ENCODE measurements around the gene SDHA. TPM values are rescaled to one million over a fixed set of nuclear protein-coding genes. Genes with fewer than 3 reads are reported as not detected.

SDHA gene
- total and polyA plus RNA-seq, 2 of the 8 experiments (the other 6 are each of a cell fraction or from before 2014, with no cell fraction given) = 59.7 to 87.3 TPM

DNA sequence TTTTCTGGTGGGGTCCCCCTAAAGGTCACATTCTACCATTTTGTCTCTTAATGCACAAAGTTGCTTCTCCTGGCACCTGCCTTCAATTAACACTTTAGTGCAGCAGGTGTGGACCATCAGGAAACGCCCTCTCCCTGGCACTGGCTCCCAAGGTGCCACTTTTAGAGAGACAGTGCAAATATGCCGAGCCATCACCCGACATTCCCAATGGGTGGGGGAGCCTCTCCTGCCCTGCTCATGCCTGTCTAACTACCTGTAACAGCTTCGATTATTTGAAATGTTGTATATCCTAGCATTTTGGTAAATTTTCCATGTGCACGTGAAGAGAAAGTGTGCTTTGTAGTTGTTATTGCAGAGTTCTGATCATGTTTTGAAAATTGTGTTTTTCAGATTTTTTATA is 40.0 kb upstream of the SDHA start (continued):
- TF ChIP-seq, protein P1, sequence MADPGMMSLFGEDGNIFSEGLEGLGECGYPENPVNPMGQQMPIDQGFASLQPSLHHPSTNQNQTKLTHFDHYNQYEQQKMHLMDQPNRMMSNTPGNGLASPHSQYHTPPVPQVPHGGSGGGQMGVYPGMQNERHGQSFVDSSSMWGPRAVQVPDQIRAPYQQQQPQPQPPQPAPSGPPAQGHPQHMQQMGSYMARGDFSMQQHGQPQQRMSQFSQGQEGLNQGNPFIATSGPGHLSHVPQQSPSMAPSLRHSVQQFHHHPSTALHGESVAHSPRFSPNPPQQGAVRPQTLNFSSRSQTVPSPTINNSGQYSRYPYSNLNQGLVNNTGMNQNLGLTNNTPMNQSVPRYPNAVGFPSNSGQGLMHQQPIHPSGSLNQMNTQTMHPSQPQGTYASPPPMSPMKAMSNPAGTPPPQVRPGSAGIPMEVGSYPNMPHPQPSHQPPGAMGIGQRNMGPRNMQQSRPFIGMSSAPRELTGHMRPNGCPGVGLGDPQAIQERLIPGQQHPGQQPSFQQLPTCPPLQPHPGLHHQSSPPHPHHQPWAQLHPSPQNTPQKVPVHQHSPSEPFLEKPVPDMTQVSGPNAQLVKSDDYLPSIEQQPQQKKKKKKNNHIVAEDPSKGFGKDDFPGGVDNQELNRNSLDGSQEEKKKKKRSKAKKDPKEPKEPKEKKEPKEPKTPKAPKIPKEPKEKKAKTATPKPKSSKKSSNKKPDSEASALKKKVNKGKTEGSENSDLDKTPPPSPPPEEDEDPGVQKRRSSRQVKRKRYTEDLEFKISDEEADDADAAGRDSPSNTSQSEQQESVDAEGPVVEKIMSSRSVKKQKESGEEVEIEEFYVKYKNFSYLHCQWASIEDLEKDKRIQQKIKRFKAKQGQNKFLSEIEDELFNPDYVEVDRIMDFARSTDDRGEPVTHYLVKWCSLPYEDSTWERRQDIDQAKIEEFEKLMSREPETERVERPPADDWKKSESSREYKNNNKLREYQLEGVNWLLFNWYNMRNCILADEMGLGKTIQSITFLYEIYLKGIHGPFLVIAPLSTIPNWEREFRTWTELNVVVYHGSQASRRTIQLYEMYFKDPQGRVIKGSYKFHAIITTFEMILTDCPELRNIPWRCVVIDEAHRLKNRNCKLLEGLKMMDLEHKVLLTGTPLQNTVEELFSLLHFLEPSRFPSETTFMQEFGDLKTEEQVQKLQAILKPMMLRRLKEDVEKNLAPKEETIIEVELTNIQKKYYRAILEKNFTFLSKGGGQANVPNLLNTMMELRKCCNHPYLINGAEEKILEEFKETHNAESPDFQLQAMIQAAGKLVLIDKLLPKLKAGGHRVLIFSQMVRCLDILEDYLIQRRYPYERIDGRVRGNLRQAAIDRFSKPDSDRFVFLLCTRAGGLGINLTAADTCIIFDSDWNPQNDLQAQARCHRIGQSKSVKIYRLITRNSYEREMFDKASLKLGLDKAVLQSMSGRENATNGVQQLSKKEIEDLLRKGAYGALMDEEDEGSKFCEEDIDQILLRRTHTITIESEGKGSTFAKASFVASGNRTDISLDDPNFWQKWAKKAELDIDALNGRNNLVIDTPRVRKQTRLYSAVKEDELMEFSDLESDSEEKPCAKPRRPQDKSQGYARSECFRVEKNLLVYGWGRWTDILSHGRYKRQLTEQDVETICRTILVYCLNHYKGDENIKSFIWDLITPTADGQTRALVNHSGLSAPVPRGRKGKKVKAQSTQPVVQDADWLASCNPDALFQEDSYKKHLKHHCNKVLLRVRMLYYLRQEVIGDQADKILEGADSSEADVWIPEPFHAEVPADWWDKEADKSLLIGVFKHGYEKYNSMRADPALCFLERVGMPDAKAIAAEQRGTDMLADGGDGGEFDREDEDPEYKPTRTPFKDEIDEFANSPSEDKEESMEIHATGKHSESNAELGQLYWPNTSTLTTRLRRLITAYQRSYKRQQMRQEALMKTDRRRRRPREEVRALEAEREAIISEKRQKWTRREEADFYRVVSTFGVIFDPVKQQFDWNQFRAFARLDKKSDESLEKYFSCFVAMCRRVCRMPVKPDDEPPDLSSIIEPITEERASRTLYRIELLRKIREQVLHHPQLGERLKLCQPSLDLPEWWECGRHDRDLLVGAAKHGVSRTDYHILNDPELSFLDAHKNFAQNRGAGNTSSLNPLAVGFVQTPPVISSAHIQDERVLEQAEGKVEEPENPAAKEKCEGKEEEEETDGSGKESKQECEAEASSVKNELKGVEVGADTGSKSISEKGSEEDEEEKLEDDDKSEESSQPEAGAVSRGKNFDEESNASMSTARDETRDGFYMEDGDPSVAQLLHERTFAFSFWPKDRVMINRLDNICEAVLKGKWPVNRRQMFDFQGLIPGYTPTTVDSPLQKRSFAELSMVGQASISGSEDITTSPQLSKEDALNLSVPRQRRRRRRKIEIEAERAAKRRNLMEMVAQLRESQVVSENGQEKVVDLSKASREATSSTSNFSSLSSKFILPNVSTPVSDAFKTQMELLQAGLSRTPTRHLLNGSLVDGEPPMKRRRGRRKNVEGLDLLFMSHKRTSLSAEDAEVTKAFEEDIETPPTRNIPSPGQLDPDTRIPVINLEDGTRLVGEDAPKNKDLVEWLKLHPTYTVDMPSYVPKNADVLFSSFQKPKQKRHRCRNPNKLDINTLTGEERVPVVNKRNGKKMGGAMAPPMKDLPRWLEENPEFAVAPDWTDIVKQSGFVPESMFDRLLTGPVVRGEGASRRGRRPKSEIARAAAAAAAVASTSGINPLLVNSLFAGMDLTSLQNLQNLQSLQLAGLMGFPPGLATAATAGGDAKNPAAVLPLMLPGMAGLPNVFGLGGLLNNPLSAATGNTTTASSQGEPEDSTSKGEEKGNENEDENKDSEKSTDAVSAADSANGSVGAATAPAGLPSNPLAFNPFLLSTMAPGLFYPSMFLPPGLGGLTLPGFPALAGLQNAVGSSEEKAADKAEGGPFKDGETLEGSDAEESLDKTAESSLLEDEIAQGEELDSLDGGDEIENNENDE (IDR thresholded peaks at IDR 0.05; ENCODE audit: insufficient replicate concordance, low read length) = no peak
- TF ChIP-seq SAP30 (IDR thresholded peaks at IDR 0.05; ENCODE audit: insufficient read depth, insufficient replicate concordance, low read length) (no peak), EP300 (IDR thresholded peaks at IDR 0.05; ENCODE audit: borderline replicate concordance in 1 of 2, low read depth in 2 of 2, low read length in 2 of 2) (no peak)
